RWPE2 (cell line): ENCODE data around the gene INHBB.
"Not testable (repeated sequence)": the region's sequence is repeated elsewhere in the genome, so short reads cannot be mapped to it uniquely, and the experiment has no call there.

Experiments
- ATAC-seq: fragments of 200-7000 bp; cut with Tn5 transposase; 3 replicates; pipeline ENCODE4 v1.9.1; 2021; ENCODE audit warnings: low read depth
- DNase-seq: peaks from one replicate; pipeline ENCODE4 v3.0.0-alpha.2; 2020; ENCODE audit warnings: low spot score
- H3K27ac ChIP-seq: fragments of 450-650 bp; 2 replicates; pipeline ENCODE4 v1.5.1; 2017; ENCODE audit warnings: mild to moderate bottlenecking; ENCODE audit not compliant: poor library complexity, severe bottlenecking
- H3K27me3 ChIP-seq: fragments of 250-450 bp; sonication (Bioruptor Pico); 2 replicates; pipeline ENCODE4 v1.5.1; 2021; ENCODE audit warnings: mild to moderate bottlenecking, moderate library complexity; ENCODE audit not compliant: insufficient read depth, poor library complexity, severe bottlenecking
- H3K36me3 ChIP-seq: fragments of 250-450 bp; sonication (Bioruptor Pico); 2 replicates; pipeline ENCODE4 v1.5.1; 2020; ENCODE audit warnings: low read depth, mild to moderate bottlenecking, moderate library complexity
- H3K4me1 ChIP-seq: fragments of 250-450 bp; sonication (Bioruptor Pico); 2 replicates; pipeline ENCODE4 v1.5.1; 2021; ENCODE audit warnings: mild to moderate bottlenecking, moderate library complexity; ENCODE audit not compliant: insufficient read depth, poor library complexity, severe bottlenecking
- H3K4me3 ChIP-seq: fragments of 250-450 bp; sonication (Bioruptor Pico); 2 replicates; pipeline ENCODE4 v1.5.1; 2021; ENCODE audit warnings: mild to moderate bottlenecking, moderate library complexity; ENCODE audit not compliant: severe bottlenecking
- H3K9me3 ChIP-seq: fragments of 250-450 bp; sonication (Bioruptor Pico); 2 replicates; pipeline ENCODE4 v1.5.1; 2021; ENCODE audit warnings: mild to moderate bottlenecking, moderate library complexity; ENCODE audit not compliant: severe bottlenecking
- CTCF ChIP-seq: fragments of 450-650 bp; IDR thresholded peaks from one replicate; pipeline ENCODE4 v1.5.1; 2017; ENCODE audit warnings: mild to moderate bottlenecking, moderate library complexity; ENCODE audit not compliant: poor library complexity, severe bottlenecking

Gene INHBB

GRCh38 chr2:120390381-120391055 lies 44.6 kb downstream of the INHBB start:
- ATAC-seq: no peak
- no peaks in the 10 kb centered on the region for H3K36me3 ChIP-seq
- DNase-seq: peak; percentile 26
- no peak overlapping the region for H3K4me3 ChIP-seq
- H3K27ac ChIP-seq: no peak overlapping the region
- TF ChIP-seq CTCF: no peak
- H3K9me3 ChIP-seq: no peaks in the 10 kb centered on the region
- no peaks in the 10 kb centered on the region for H3K4me1 ChIP-seq
- H3K27me3 ChIP-seq: no peaks in the 10 kb centered on the region

GRCh38 chr2:120391382-120391781 lies 45.4 kb downstream of the INHBB start:
- H3K27ac ChIP-seq, H3K27me3 ChIP-seq, H3K4me3 ChIP-seq, H3K36me3 ChIP-seq, H3K4me1 ChIP-seq, DNase-seq, ATAC-seq, H3K9me3 ChIP-seq: not testable (repeated sequence)

GRCh38 chr2:120391911-120392665 lies 46.2 kb downstream of the INHBB start:
- Histone ChIP-seq H3K4me1 (no peaks in the 10 kb centered on the region), H3K9me3 (no peaks in the 10 kb centered on the region), H3K27me3 (no peaks in the 10 kb centered on the region), H3K27ac (no peak overlapping the region), H3K4me3 (no peak overlapping the region), H3K36me3 (no peaks in the 10 kb centered on the region)
- DNase-seq: peak; percentile 29
- TF ChIP-seq CTCF: no peak
- ATAC-seq: no peak

- ATAC-seq (no peak), DNase-seq (no peak)
- H3K4me1 ChIP-seq: no peaks in the 10 kb centered on the region
- no peak for TF ChIP-seq CTCF
- H3K27me3 ChIP-seq: no peaks in the 10 kb centered on the region
- H3K36me3 ChIP-seq: no peaks in the 10 kb centered on the region
- H3K27ac ChIP-seq: no peak overlapping the region
- no peaks in the 10 kb centered on the region for H3K9me3 ChIP-seq
- H3K4me3 ChIP-seq: no peak overlapping the region
Measured at GRCh38 chr2:120392923-120393322, 47.0 kb downstream of the INHBB start.

GRCh38 chr2:120393456-120393855 lies 47.5 kb downstream of the INHBB start:
- no peaks in the 10 kb centered on the region for H3K27me3 ChIP-seq
- no peaks in the 10 kb centered on the region for H3K9me3 ChIP-seq
- no peak for TF ChIP-seq CTCF
- no peak for DNase-seq
- no peaks in the 10 kb centered on the region for H3K4me1 ChIP-seq
- no peak overlapping the region for H3K27ac ChIP-seq
- no peaks in the 10 kb centered on the region for H3K36me3 ChIP-seq
- ATAC-seq: no peak
- no peak overlapping the region for H3K4me3 ChIP-seq
